ENCODE measurements around the gene FCER2. TPM values are rescaled to one million over a fixed set of nuclear protein-coding genes. Genes with fewer than 3 reads are reported as not detected.
A peak's percentile ranks its signal among the peaks of the same experiment; 100 is the strongest.

Gene FCER2
- total and polyA plus RNA-seq, 2 of the 4 experiments (the other 2 are of a cell fraction), result not detected

- dilution Hi-C loops (cut with HindIII; ENCODE audit: low sequenced_read_pairs, unreplicated experiment), result no loop called here
- H4K91ac ChIP-seq (ENCODE audit: insufficient read depth, low read depth, low read length), result peak within 1 kb of the TSS; percentile 55
Measured at GRCh38 chr19:7680606-7681339, 21.2 kb downstream of the FCER2 start, which contains the start of gene TRAPPC5. Gene TRAPPC5, plus strand, starts transcription at chr19:7680833. Its CDS starts 1,421 bp downstream, at chr19:7682254.

More at GRCh38 chr19:7680606-7681339, 21.2 kb downstream of the FCER2 start, which contains the start of gene TRAPPC5:
- peak within 1 kb of the TSS; percentile 100 for H2AFZ ChIP-seq (replicated peaks; ENCODE audit: low read length, poor library complexity)
- peak within 1 kb of the TSS; percentile 99 for H2AK9ac ChIP-seq (replicated peaks; ENCODE audit: low read depth, low read length, poor library complexity)
- DNase-seq, result peak; percentile 76
- H3K4me3 ChIP-seq (ENCODE audit: insufficient read depth, low read depth, low read length), result peak within 1 kb of the TSS; percentile 87
- H3K27ac ChIP-seq (ENCODE audit: insufficient read depth, low read length), result peak within 1 kb of the TSS; percentile 86
- H3K79me1 ChIP-seq (ENCODE audit: low read depth in 1 of 2, low read length in 2 of 2), result peaks cover 0 to 28% of the 10 kb centered on the region in 2 experiments; a peak in 3 of 4 replicates
- H2AK5ac ChIP-seq (ENCODE audit: low read depth, low read length), result peak within 1 kb of the TSS; percentile 88
- H3K9me3 ChIP-seq (ENCODE audit: control insufficient read depth, insufficient read depth, low read length), result no peaks in the 10 kb centered on the region
- ChIA-PET CTCF (interaction anchor here (0.5 to 1.3 kb wide), 13 partner anchors 12 to 610 kb away, joined by 3 to 10 read pairs (median 4); partner anchors contain the start of genes PET100, RETN and XAB2), POLR2A (ENCODE audit: unreplicated experiment) (interaction anchor here (0.6 to 0.7 kb wide), 2 partner anchors 116 to 119 kb away, joined by 3 to 4 read pairs; no protein-coding TSS in a partner anchor)
- peak; percentile 70 for TF ChIP-seq SMC3 (IDR thresholded peaks at IDR 0.05; ENCODE audit: low read depth, low read length)
- TF ChIP-seq MXI1 (IDR thresholded peaks at IDR 0.05; ENCODE audit: borderline replicate concordance, low read depth, low read length), result 0 out of 2 replicates have a peak, but pooled peaks have one; percentile 25
- peak; percentile 97 for TF ChIP-seq CTCF (conservative IDR thresholded peaks at IDR 0.05; ENCODE audit: low read depth, low read length)
- TF ChIP-seq USF2 (IDR thresholded peaks at IDR 0.05; ENCODE audit: low read depth, low read length), result no peak
- TF ChIP-seq MAZ (IDR thresholded peaks at IDR 0.05; ENCODE audit: borderline replicate concordance, low read depth, low read length), result peak; percentile 76; the same call in 1 of the 2 replicates
- TF ChIP-seq RAD21 (IDR thresholded peaks at IDR 0.05; ENCODE audit: low read length), result peak; percentile 83
- TF ChIP-seq BHLHE40 (IDR thresholded peaks at IDR 0.05; ENCODE audit: low read depth, low read length), result no peak
- no peak for TF ChIP-seq RFX5 (IDR thresholded peaks at IDR 0.05; ENCODE audit: low read depth, low read length)
- TF ChIP-seq FOS (IDR thresholded peaks at IDR 0.05; ENCODE audit: low read depth, low read length), result no peak
- TF ChIP-seq POLR2A (IDR thresholded peaks at IDR 0.05; ENCODE audit: low read depth, low read length), result no peak
- no peak for TF ChIP-seq CHD1 (IDR thresholded peaks at IDR 0.05; ENCODE audit: low read depth, low read length)
- peak within 1 kb of the TSS; percentile 89 to 99 for H4K8ac ChIP-seq (ENCODE audit: low read depth in 2 of 2, low read length in 2 of 2)
- peak within 1 kb of the TSS; percentile 95 for H4K5ac ChIP-seq (ENCODE audit: low read depth, low read length)
- peaks cover 10% of the 10 kb centered on the region for H4K20me1 ChIP-seq (ENCODE audit: insufficient read depth, low read length)
- H2BK15ac ChIP-seq (ENCODE audit: low read depth, low read length), result no peak within 1 kb of the TSS
- no peak within 1 kb of the TSS; the same call in 1 of the 2 replicates for H3K18ac ChIP-seq (ENCODE audit: low read depth, low read length)
- ATAC-seq (ENCODE audit: low read depth), result peak; percentile 93
- in situ Hi-C loops (cut with MboI; ENCODE audit: low sequenced_read_pairs) (loop anchor here (10.0 kb wide), 1 partner anchor 114 kb away; no protein-coding TSS in a partner anchor), intact Hi-C loops (cut with micrococcal nuclease) (loop anchor here (1.0 to 2.0 kb wide), 5 partner anchors 28 to 326 kb away; partner anchors contain the start of genes PET100 and XAB2)
- peak within 1 kb of the TSS; percentile 82 for H3K9ac ChIP-seq (ENCODE audit: low read depth, low read length)
- peak within 1 kb of the TSS; percentile 93 for H3K4me2 ChIP-seq (ENCODE audit: low read depth, low read length)
- H2BK120ac ChIP-seq (ENCODE audit: low read depth, low read length), result peak within 1 kb of the TSS; percentile 59; the same call in 1 of the 2 replicates
- WGBS, 2 experiments (ENCODE audit: extremely low coverage in 2 of 2, insufficient read length in 1 of 2), result 0% methylated on average over 5 of the region's 79 CpGs; no CpG with 5 or more reads in 1 of the 2 experiments
- peak within 1 kb of the TSS; percentile 85 for H3K14ac ChIP-seq (replicated peaks; ENCODE audit: low read depth, low read length)
- peaks cover 4% of the 10 kb centered on the region; the same call in 1 of the 2 replicates for H3K4me1 ChIP-seq (ENCODE audit: control insufficient read depth, insufficient read depth, low read length)
- peaks cover 8% of the 10 kb centered on the region for H3K27me3 ChIP-seq (ENCODE audit: control insufficient read depth, insufficient read depth, low read length)
- H3K56ac ChIP-seq (ENCODE audit: extremely low read depth, insufficient read depth, low read length), result peak within 1 kb of the TSS; percentile 40
- H3K4ac ChIP-seq (ENCODE audit: low read depth, low read length), result peak within 1 kb of the TSS; percentile 90
- peak within 1 kb of the TSS; percentile 49; the same call in 1 of the 2 replicates for H3K23ac ChIP-seq (ENCODE audit: low read depth, low read length)
- peaks cover 11% of the 10 kb centered on the region; the same call in 1 of the 2 replicates for H3K36me3 ChIP-seq (ENCODE audit: control insufficient read depth, insufficient read depth, low read length)
- H3K9me1 ChIP-seq (ENCODE audit: insufficient read depth, low read length), result peaks cover 3% of the 10 kb centered on the region
- no TSS peak for BruUV-seq (replicated peaks)
- H2BK20ac ChIP-seq (ENCODE audit: low read depth, low read length), result no peak within 1 kb of the TSS
- H2BK5ac ChIP-seq (ENCODE audit: low read depth, low read length, poor library complexity, severe bottlenecking), result peak within 1 kb of the TSS; percentile 73
